AG09319 (cell line): Measurements from ENCODE around the gene RNF123.

Source experiments
- DNase-seq: peaks from one replicate; pipeline ENCODE4 v3.0.0-alpha.2; 2010; ENCODE audit warnings: low read depth; ENCODE audit errors: extremely low read depth
- CTCF ChIP-seq: IDR thresholded peaks from 2 replicates; pipeline ENCODE4 v1.5.1; 2011; ENCODE audit warnings: low read depth, mild to moderate bottlenecking, inconsistent platforms, low read length, moderate library complexity

Gene RNF123

GRCh38 chr3:49699281-49699979, 10.1 kb downstream of the RNF123 start:
- TF ChIP-seq CTCF, result no peak
- DNase-seq, result no peak

GRCh38 chr3:49700014-49700413, 10.7 kb downstream of the RNF123 start:
- no peak for DNase-seq
- no peak for TF ChIP-seq CTCF

- DNase-seq, result no peak
- no peak; the same call in 1 of the 2 replicates for TF ChIP-seq CTCF
Observed at GRCh38 chr3:49700453-49701128, 11.2 kb downstream of the RNF123 start.

- peak; percentile 51 for TF ChIP-seq CTCF
- no peak for DNase-seq
Observed at GRCh38 chr3:49701388-49702077, 12.2 kb downstream of the RNF123 start.

- no peak for TF ChIP-seq CTCF
- no peak for DNase-seq
Observed at GRCh38 chr3:49702672-49703071, 13.3 kb downstream of the RNF123 start.

- DNase-seq, result no peak
- TF ChIP-seq CTCF, result peak; percentile 85
Observed at GRCh38 chr3:49703443-49703927, 14.1 kb downstream of the RNF123 start.

GRCh38 chr3:49703956-49704355, 14.6 kb downstream of the RNF123 start:
- no peak for TF ChIP-seq CTCF

More at GRCh38 chr3:49703956-49704355, 14.6 kb downstream of the RNF123 start:
- no peak for DNase-seq
